VCaP (cell line): ENCODE measurements around the gene RUNX2.

Source experiments
- H3K27ac ChIP-seq: fragments of 450-650 bp; 2 replicates; pipeline ENCODE4 v1.5.1; 2017
- CTCF ChIP-seq: fragments of 450-650 bp; conservative IDR thresholded peaks from 2 replicates; pipeline ENCODE4 v1.5.1; 2017; ENCODE audit warnings: mild to moderate bottlenecking, moderate library complexity

RUNX2 gene

DNA sequence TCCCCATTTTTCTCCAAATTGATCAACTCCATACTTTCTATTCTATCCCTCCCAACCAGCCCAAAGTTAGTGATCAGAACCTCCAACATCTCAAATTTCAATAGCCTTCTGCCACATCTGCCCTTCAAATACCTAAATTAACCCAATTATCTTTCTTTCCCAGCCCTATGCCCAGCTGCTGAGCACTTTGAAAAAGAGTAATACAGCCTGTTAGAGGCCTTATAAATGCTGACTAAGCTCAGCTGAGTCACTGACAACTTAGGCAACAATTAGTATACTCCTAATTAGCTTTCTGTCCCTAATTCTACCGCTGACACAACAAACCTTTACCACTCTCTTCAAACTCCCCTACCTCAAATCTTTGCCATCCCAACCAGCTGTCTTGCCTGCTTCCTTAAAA, 23.5 kb downstream of the RUNX2 start:
- TF ChIP-seq CTCF: no peak
- no peak overlapping the region for H3K27ac ChIP-seq

GRCh38 chr6:45353654-45354053, 25.5 kb downstream of the RUNX2 start:
- H3K27ac ChIP-seq: no peak overlapping the region
- no peak for TF ChIP-seq CTCF

DNA sequence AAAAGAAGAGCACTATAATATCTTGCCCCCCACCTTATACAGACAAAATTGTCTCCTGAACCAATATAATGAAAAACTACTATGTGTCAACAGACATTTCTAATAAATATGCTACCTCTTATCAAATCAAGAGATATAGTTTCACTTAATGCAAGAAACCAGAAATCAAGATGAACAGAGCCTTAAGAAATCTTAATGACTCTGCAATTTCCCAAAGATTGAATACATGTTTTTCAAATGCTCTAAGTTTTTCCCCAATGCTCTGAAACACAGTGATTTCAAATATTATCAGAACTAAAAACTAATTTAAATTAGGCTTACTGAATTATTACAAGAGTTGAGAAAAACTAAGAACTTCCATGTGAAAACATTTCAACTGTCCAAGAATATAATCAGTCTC, 36.3 kb downstream of the RUNX2 start:
- H3K27ac ChIP-seq: no peak overlapping the region
- no peak for TF ChIP-seq CTCF

- no peak for TF ChIP-seq CTCF
Observed at GRCh38 chr6:45365036-45365435, 36.9 kb downstream of the RUNX2 start.

GRCh38 chr6:45366534-45366933, 38.4 kb downstream of the RUNX2 start:
- TF ChIP-seq CTCF: no peak
- H3K27ac ChIP-seq: no peak overlapping the region

More at GRCh38 chr6:45365036-45365435, 36.9 kb downstream of the RUNX2 start:
- no peak overlapping the region for H3K27ac ChIP-seq

DNA sequence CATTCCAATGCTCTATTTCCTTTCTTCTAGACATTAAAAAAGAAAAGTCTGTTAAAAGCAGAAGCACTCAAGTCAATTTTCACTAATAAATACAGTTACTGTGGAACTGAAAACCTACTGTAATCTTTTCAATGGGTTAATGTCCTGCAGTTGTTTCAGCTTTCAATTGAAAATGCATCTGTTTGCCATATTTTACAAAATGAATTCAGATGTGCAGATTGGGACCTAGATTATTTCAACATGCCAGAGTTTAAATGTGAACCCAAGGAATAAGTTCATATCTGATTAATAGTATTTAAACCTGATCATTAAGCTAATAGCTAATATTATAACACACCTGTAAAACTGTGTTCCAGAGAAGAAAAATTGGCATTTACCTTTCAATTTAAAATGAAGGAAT, 39.9 kb downstream of the RUNX2 start:
- TF ChIP-seq CTCF: no peak
- H3K27ac ChIP-seq: no peak overlapping the region

GRCh38 chr6:45369870-45370269, 41.7 kb downstream of the RUNX2 start:
- no peak overlapping the region for H3K27ac ChIP-seq
- no peak for TF ChIP-seq CTCF
